Mammary epithelial cell (primary cell): Measurements from ENCODE around the gene TFDP1.

Experiments used
- EZH2 ChIP-seq: IDR thresholded peaks from 2 replicates; pipeline ENCODE4 v1.6.1; 2012; ENCODE audit warnings: low read length, inconsistent platforms, borderline replicate concordance
- TF ChIP-seq, protein P1 (sequence below), 2 donors: IDR thresholded peaks in 1 of 2; conservative IDR thresholded peaks in 1 of 2; 2 replicates each; pipeline ENCODE4 v1.5.1; 2011 to 2012; ENCODE audit warnings: inconsistent platforms in 2 of 2, low read length in 2 of 2, mild to moderate bottlenecking in 2 of 2, control low read depth in 1 of 2, low read depth in 1 of 2; ENCODE audit not compliant: insufficient read depth in 1 of 2; ENCODE audit errors: extremely low read depth in 1 of 2

GRCh38 chr13:113539822-113540221, 44.7 kb upstream of the TFDP1 start:
- TF ChIP-seq EZH2, result no peak
- TF ChIP-seq, protein P1, sequence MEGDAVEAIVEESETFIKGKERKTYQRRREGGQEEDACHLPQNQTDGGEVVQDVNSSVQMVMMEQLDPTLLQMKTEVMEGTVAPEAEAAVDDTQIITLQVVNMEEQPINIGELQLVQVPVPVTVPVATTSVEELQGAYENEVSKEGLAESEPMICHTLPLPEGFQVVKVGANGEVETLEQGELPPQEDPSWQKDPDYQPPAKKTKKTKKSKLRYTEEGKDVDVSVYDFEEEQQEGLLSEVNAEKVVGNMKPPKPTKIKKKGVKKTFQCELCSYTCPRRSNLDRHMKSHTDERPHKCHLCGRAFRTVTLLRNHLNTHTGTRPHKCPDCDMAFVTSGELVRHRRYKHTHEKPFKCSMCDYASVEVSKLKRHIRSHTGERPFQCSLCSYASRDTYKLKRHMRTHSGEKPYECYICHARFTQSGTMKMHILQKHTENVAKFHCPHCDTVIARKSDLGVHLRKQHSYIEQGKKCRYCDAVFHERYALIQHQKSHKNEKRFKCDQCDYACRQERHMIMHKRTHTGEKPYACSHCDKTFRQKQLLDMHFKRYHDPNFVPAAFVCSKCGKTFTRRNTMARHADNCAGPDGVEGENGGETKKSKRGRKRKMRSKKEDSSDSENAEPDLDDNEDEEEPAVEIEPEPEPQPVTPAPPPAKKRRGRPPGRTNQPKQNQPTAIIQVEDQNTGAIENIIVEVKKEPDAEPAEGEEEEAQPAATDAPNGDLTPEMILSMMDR (conservative IDR thresholded peaks at IDR 0.05 in 1 of 2, IDR thresholded peaks at IDR 0.05 in 1 of 2; ENCODE audit: extremely low read depth in 1 of 2, insufficient read depth in 1 of 2, low read depth in 1 of 2, low read length in 2 of 2), result no peak
